ENCODE results near the gene EIF3B. TPM values are rescaled to one million over a fixed set of nuclear protein-coding genes. Genes with fewer than 3 reads are reported as not detected.

Gene EIF3B
- total and polyA plus RNA-seq, 12 donors: 81.4 to 183 (median 110) TPM

GRCh38 chr7:2411049-2411448 is 56.4 kb downstream of the EIF3B start:
- intact Hi-C loops (cut with DNase I): no loop called here
- Histone ChIP-seq H3K36me3 (replicated peaks in 1 of 2) (no peaks in the 10 kb centered on the region), H3K4me1 (replicated peaks in 1 of 2) (peaks cover 45 to 67% of the 10 kb centered on the region in 2 donors), H3K9me3 (replicated peaks in 1 of 3) (no peaks in the 10 kb centered on the region), H3K27me3 (no peaks in the 10 kb centered on the region), H3K27ac (no peak overlapping the region), H3K4me3 (no peak overlapping the region)
- TF ChIP-seq CTCF (IDR thresholded peaks at IDR 0.05) (no peak), POLR2A (IDR thresholded peaks at IDR 0.05) (no peak)
- DNase-seq: no peak
- WGBS, 4 donors: 98 to 100% (median 100%) methylated on average over 1 of the region's 1 CpG

- no peaks in the 10 kb centered on the region for H3K27me3 ChIP-seq
- peaks cover 44 to 67% of the 10 kb centered on the region in 2 donors for H3K4me1 ChIP-seq (replicated peaks in 1 of 2)
- intact Hi-C loops (cut with DNase I): no loop called here
- H3K4me3 ChIP-seq: no peak overlapping the region
- no peak for TF ChIP-seq POLR2A (IDR thresholded peaks at IDR 0.05)
- TF ChIP-seq CTCF (IDR thresholded peaks at IDR 0.05): no peak
- no peak for DNase-seq
- 37 to 41% (median 39%) methylated on average over 12 of the region's 12 CpGs for WGBS, 4 donors
- peak overlapping the region in 3 of 5 donors; percentile 42 to 62 (median 46) for H3K27ac ChIP-seq
- no peaks in the 10 kb centered on the region for H3K9me3 ChIP-seq (replicated peaks in 1 of 3)
- H3K36me3 ChIP-seq (replicated peaks in 1 of 2): no peaks in the 10 kb centered on the region
Observed at GRCh38 chr7:2411815-2412586, 57.4 kb downstream of the EIF3B start.

- Histone ChIP-seq H3K27me3 (no peaks in the 10 kb centered on the region), H3K9me3 (replicated peaks in 1 of 3) (no peaks in the 10 kb centered on the region), H3K36me3 (replicated peaks in 1 of 2) (no peaks in the 10 kb centered on the region), H3K27ac (peak overlapping the region in 3 of 5 donors; percentile 42 to 62 (median 46)), H3K4me3 (no peak overlapping the region), H3K4me1 (replicated peaks in 1 of 2) (peaks cover 40 to 61% of the 10 kb centered on the region in 2 donors)
- TF ChIP-seq CTCF (IDR thresholded peaks at IDR 0.05) (no peak), POLR2A (IDR thresholded peaks at IDR 0.05) (no peak)
- DNase-seq: no peak
- WGBS, 4 donors: 48 to 68% (median 65%) methylated on average over 3 of the region's 3 CpGs
- intact Hi-C loops (cut with DNase I): no loop called here
Observed at GRCh38 chr7:2412587-2413201, 58.1 kb downstream of the EIF3B start.

GRCh38 chr7:2416063-2416462 is 61.4 kb downstream of the EIF3B start:
- no peak for TF ChIP-seq CTCF (IDR thresholded peaks at IDR 0.05)
- no peak for TF ChIP-seq POLR2A (IDR thresholded peaks at IDR 0.05)
- DNase-seq: no peak
- 75 to 85% (median 82%) methylated on average over 5 of the region's 5 CpGs for WGBS, 4 donors
- Histone ChIP-seq H3K27me3 (no peaks in the 10 kb centered on the region), H3K4me3 (no peak overlapping the region), H3K27ac (no peak overlapping the region), H3K4me1 (replicated peaks in 1 of 2) (peaks cover 30 to 31% of the 10 kb centered on the region in 2 donors), H3K36me3 (replicated peaks in 1 of 2) (no peaks in the 10 kb centered on the region), H3K9me3 (replicated peaks in 1 of 3) (no peaks in the 10 kb centered on the region)
- intact Hi-C loops (cut with DNase I): no loop called here

Data from adrenal gland (tissue), 12 donors.